Activated CD4-positive, alpha-beta T cell treated with anti-CD3 and anti-CD28 coated beads, Interleukin-2, amount 50 U/mL, for 48 hours (primary cell): ENCODE data around the gene FAM83B.
"Not testable (repeated sequence)": the region's sequence is repeated elsewhere in the genome, so short reads cannot be mapped to it uniquely, and the experiment has no call there.

Experiments
- DNase-seq, 2 experiments: peaks; one replicate each; pipeline ENCODE4 v3.0.0-alpha.2; 2020

Gene FAM83B

GRCh38 chr6:54860739-54861138 lies 14.2 kb downstream of the FAM83B start:
- no peak for DNase-seq

GRCh38 chr6:54861905-54862616 lies 15.5 kb downstream of the FAM83B start:
- DNase-seq, result no peak

GRCh38 chr6:54864272-54864671 lies 17.7 kb downstream of the FAM83B start:
- DNase-seq, result no peak

DNA sequence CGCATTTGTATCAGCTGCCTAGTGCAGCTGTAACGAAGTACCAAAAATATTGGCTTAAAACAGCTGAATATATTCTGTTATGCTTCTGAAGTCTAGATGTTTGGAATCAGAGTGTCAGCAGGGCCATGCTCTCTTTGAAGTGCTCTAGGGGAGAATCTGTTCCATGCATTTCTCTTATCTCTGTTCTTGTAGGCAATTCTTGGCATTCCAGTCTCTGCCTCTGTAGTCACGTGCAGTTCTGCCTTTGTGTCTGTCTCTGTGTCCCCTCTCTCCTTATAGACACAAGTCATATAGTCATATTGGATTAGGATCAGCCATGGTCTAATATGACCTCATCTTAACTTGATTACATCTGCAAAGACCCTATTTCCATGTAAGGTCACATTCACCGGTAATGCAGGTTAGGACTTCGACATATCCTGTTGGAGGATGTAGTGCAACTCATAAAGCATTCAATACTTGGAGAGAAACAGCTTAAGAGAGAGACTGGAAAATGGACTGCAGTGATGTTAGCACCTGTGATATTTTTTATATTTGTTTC lies 18.6 kb downstream of the FAM83B start:
- no peak for DNase-seq

- DNase-seq, result no peak
Measured at GRCh38 chr6:54868556-54868955, 22.0 kb downstream of the FAM83B start.

DNA sequence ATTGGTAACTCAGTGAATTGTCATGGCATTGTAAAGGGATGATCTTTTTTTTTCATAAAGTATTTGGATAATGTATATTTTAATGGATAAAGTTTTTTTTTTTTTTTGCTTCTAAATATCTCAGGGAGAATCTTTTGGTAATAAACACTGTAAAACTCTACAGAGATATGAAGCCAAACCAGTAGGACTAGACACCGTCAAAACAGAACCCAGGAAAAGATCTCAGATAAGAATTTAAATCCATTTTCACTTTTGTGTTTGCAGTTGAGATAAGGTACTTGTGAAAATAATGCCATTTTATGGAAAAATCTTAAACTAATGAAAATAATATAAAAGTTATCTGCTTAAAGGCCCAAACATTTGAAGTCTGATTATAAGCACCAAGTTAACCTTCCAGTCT lies 27.0 kb downstream of the FAM83B start:
- DNase-seq, result no peak

- DNase-seq, result no peak
Measured at GRCh38 chr6:54874349-54875048, 27.9 kb downstream of the FAM83B start.

DNA sequence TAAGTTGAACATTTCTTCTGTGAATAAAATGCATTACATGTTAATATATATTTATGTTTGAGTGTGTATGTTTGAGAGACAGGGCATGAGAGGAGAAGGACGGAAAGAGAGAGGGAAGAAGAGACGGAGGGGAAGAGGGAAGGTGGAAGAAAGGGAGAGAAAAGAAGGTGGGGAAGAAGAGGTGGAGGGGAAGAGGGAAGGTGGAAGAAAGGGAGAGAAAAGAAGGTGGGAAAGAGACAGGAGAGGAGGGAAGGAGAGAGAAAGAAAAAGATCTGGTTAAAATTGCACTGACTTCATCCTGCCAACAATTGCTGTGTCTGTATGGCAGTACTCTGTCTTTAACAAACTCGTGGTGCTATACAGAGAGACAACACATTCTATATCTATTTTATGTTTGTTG lies 29.0 kb downstream of the FAM83B start:
- no peak for DNase-seq

DNA sequence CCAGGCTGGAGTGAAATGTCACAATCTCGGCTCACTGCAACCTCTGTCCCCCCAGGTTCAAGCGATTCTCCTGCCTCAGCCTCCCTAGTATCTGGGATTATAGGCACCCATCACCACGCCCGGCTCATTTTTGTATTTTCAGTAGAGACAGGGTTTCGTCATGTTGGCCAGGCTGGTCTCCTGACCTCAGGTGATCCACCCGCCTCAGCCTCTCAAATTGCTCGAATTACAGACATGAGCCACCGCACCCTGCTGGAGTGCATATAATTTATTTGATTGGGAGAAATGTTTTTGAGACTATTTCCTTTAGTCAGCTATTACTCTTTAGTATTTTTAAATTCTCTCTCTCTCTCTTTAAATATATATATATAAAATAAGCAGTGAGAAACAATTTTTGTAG lies 29.8 kb downstream of the FAM83B start:
- no peak for DNase-seq

- DNase-seq, result no peak
Measured at GRCh38 chr6:54876871-54877270, 30.3 kb downstream of the FAM83B start.

GRCh38 chr6:54877713-54878317 lies 31.2 kb downstream of the FAM83B start:
- no peak for DNase-seq

GRCh38 chr6:54878718-54879117 lies 32.1 kb downstream of the FAM83B start:
- DNase-seq, result no peak

DNA sequence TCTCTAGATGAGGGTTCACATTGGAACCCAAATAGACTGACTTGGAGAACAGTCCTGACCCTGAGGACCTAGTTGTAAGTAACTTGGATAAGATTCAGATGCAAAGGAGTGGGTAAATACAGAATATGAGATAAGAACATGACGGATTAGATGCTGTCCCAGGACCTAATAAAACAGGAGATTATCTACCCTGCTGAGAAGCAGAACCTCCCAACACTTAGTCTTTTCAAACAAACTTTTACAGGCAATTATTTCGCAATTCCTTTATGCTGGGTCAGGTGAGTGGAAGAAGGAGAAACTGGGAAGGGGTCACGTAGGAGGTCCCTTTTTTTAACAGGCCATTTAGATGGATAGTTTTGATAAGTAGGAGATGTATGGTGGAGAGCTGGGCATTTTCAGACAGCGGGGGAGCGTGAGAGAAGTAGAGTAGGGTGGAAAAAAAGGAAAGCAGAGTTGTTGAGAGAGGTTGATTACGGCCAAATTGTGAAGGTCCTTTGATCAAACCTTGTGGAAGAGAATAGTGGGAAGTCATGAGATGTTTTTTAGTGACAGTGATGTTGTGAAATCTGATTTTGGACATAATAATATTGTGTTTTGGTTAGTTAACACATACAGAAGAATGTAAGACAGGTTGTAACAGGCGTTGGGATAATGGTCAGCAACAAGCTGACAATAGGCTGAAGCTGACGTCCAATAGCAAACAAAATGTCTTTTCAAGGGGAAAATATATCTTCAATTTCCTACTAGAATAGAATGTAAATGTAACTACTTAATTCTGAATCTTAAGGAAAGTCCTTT lies 32.8 kb downstream of the FAM83B start:
- no peak for DNase-seq

DNA sequence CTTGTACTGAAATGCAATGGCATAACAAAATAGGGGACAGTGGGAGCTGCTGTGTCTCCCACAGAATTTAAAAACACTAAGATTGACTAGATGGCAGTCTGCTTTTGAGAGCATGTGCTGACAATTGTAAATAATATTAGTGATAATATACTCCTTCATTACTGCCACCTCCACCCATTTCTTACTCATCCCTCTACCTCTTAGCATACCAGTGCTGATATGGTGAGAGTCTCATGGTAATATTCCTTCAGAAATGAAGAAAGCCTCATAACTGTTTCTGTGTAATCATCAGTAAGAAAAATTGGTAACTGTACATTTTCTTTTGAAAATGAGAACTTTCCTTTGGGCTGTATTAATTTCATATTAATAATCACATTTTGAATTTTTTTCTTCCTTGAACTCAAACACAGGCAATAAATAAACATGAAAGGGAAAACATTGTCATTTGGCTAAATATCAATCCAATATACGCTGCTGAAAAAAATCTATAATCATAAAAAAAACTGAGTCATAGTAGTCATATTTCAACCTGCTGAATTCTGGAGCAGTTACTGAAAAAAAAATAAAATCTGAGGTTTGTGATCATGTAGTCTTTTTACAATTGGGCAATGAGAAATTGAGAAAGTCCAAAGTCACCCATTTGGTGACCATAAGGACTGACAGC lies 34.6 kb downstream of the FAM83B start:
- no peak for DNase-seq

DNA sequence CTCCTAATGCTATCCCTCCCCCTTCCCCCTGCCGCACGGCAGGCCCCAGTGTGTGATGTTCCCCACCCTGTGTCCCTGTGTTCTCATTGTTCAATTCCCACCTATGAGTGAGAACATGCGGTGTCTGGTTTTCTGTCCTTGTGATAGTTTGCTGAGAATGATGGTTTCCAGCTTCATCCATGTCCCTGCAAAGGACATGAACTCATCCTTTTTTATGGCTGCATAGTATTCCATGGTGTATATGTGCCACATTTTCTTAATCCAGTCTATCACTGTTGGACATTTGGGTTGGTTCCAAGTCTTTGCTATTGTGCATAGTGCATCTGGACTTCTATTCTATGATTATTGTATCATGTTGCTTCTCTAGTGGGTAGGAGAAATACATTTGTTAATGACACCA lies 35.3 kb downstream of the FAM83B start:
- not testable (repeated sequence) for DNase-seq

DNA sequence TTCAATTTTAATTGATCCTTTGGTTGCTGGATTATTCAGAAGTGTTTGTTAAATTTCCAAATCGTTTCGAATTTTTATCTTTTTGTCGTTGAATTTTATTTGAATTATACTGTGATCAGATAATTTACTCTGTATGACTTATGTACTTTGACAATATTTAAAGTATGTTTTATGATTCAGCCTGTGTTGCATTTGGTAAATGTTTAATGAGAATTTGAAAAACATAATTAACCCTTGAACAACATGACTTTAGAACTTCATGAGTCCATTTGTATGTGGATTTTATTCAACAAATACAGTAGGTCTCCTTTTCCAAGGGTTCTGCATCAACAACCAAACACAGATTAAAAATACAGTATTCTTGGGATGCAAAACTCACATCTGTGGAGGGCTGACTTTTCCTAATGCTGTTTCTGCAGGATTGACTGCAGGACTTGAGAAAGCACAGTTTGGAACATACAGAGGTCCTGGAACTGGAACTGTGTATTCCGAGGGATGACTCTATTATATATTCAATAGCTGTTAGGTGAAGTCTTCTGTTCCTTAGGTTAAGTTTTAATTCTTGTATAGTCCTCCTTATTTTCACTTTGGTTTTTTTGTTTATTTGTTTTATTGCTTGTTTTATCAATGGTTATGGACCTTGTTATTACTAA lies 40.5 kb downstream of the FAM83B start:
- DNase-seq, result no peak

GRCh38 chr6:54891536-54891935 lies 45.0 kb downstream of the FAM83B start:
- no peak for DNase-seq

GRCh38 chr6:54892831-54893230 lies 46.3 kb downstream of the FAM83B start:
- DNase-seq, result no peak

DNA sequence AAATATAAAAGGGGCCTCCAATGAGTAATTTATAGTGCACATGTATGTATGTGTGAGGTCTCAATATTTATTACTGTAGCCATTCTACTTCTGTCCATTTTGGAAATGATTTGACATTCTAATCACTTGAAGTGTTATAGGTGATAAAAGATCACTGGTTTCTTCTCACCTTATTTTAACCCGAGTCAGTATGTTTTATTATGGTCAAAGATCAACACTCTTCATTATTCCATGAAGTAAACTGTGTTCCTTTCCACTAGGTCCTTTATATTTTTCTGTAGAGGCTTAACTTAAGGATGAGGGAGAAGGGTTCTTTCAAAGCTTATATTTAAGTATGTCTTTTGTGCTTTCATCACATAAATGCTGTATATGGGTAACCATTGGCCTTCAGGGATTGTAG lies 47.2 kb downstream of the FAM83B start:
- no peak for DNase-seq

- no peak for DNase-seq
Measured at GRCh38 chr6:54896302-54896701, 49.7 kb downstream of the FAM83B start.

DNA sequence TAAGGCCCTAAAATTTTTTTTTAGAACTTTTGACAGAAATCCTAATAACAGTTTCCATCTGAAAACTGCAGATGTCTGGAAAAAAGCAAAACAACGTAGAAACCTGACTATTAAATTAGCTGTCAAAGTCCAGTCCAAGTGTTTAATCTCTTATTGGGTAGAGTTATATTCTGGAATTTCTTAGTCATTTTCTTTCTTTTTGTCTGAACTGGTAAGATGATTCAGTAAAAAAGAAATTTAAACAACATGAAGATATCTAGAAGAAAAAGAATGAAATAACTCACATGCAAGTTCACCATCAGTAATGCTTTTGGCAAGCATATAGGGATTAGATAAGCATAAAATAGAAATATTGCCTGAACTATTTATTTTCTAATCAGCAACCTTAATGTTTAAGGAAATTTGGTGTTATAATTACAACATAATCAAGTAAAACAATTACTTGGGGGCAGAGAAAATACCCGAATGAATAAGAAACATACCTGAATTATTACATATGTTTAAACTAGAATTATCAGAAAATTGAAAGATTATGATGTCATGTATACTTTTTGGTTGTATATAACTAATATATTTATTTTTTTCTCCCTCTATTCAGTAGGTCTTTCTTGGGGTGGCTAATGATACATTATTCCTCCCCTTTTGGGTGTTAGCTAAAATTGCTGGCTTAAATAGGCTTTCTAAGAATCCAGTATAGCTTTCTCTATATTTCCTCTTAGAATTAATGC lies 51.1 kb downstream of the FAM83B start:
- DNase-seq, result no peak
